ENCODE data around the gene RAB3GAP1. TPM values are rescaled to one million over a fixed set of nuclear protein-coding genes. Genes with fewer than 3 reads are reported as not detected.

Gene RAB3GAP1
- total and polyA plus RNA-seq, 12 donors: 12.9 to 48.5 (median 33.8) TPM

DNA sequence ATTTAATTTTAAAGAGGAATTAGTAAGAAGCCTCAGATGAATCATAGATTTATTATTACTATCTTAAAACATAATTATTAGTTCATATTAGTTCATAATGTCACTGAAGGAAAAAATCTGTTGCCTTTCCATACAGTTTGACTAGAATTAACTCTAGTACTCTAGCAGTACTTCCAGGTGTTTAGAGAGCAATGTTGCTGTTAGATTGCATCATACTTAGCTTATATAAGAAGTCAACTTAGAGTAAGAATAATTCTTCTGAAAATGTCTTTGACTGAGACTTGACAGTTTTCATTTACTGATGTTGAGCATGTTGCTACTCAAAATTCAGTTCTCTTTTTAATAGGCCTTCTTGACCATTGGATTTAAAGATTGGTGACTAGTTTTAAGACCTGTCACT is 4.7 kb downstream of the RAB3GAP1 start:
- intact Hi-C loops (cut with DNase I): no loop called here
- no peak for DNase-seq
- Histone ChIP-seq H3K4me1 (replicated peaks in 1 of 2) (peaks cover 17 to 35% of the 10 kb centered on the region in 2 donors), H3K27me3 (no peaks in the 10 kb centered on the region), H3K36me3 (replicated peaks in 1 of 2) (peaks cover 0 to 8% of the 10 kb centered on the region in 2 donors), H3K9me3 (replicated peaks in 1 of 3) (no peaks in the 10 kb centered on the region), H3K4me3 (no peak overlapping the region), H3K27ac (no peak overlapping the region)
- TF ChIP-seq CTCF (IDR thresholded peaks at IDR 0.05): no peak
- TF ChIP-seq POLR2A (IDR thresholded peaks at IDR 0.05): no peak

- intact Hi-C loops (cut with DNase I): no loop called here
- Histone ChIP-seq H3K9me3 (replicated peaks in 1 of 3) (no peaks in the 10 kb centered on the region), H3K36me3 (replicated peaks in 1 of 2) (peaks cover 0 to 8% of the 10 kb centered on the region in 2 donors), H3K4me3 (no peak overlapping the region), H3K4me1 (replicated peaks in 1 of 2) (peaks cover 7 to 21% of the 10 kb centered on the region in 2 donors), H3K27ac (no peak overlapping the region), H3K27me3 (no peaks in the 10 kb centered on the region)
- DNase-seq: no peak
- no peak for TF ChIP-seq POLR2A (IDR thresholded peaks at IDR 0.05)
- no peak for TF ChIP-seq CTCF (IDR thresholded peaks at IDR 0.05)
Observed at GRCh38 chr2:135059577-135059976, 7.5 kb downstream of the RAB3GAP1 start.

GRCh38 chr2:135063210-135063609 is 11.1 kb downstream of the RAB3GAP1 start:
- Histone ChIP-seq H3K27me3 (no peaks in the 10 kb centered on the region), H3K27ac (no peak overlapping the region), H3K36me3 (replicated peaks in 1 of 2) (peaks cover 0 to 8% of the 10 kb centered on the region in 2 donors), H3K4me3 (no peak overlapping the region), H3K4me1 (replicated peaks in 1 of 2) (peaks cover 0 to 16% of the 10 kb centered on the region in 2 donors), H3K9me3 (replicated peaks in 1 of 3) (peaks cover 0 to 11% (median 0%) of the 10 kb centered on the region in 3 donors)
- 88 to 95% (median 90%) methylated on average over 1 of the region's 1 CpG for WGBS, 4 donors
- intact Hi-C loops (cut with DNase I): no loop called here
- TF ChIP-seq POLR2A (IDR thresholded peaks at IDR 0.05): no peak
- TF ChIP-seq CTCF (IDR thresholded peaks at IDR 0.05): no peak
- no peak for DNase-seq

DNA sequence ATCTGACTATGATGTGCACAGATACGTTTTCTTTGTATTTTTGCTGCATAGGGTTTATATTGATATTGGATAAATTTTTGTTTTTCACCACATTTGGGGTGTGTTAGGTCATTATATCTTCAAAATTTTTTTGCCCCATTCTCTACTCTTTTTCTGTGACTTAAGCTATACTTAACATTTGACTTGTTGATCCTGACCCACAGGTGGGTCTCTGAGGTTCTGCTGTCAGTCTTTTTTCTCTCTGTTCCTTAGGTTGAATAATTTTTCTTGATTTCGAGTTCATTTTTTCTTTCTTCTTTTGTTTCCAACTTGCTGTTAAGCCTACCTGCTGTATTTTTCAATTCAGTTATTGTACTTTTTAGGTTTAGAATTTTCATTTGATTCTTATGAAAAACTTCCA is 12.1 kb downstream of the RAB3GAP1 start:
- Histone ChIP-seq H3K9me3 (replicated peaks in 1 of 3) (peaks cover 0 to 11% (median 0%) of the 10 kb centered on the region in 3 donors), H3K36me3 (replicated peaks in 1 of 2) (peaks cover 0 to 8% of the 10 kb centered on the region in 2 donors), H3K27me3 (no peaks in the 10 kb centered on the region), H3K27ac (no peak overlapping the region), H3K4me3 (no peak overlapping the region), H3K4me1 (replicated peaks in 1 of 2) (peaks cover 0 to 19% of the 10 kb centered on the region in 2 donors)
- DNase-seq: no peak
- WGBS, 4 donors: 90 to 99% (median 95%) methylated on average over 2 of the region's 2 CpGs
- intact Hi-C loops (cut with DNase I): no loop called here
- TF ChIP-seq CTCF (IDR thresholded peaks at IDR 0.05): no peak
- TF ChIP-seq POLR2A (IDR thresholded peaks at IDR 0.05): no peak

All from adrenal gland (tissue), 12 donors.